ENCODE data around the gene ARHGDIG.
"Not testable (repeated sequence)": the region's sequence is repeated elsewhere in the genome, so short reads cannot be mapped to it uniquely, and the experiment has no call there.

The ARHGDIG gene

DNA sequence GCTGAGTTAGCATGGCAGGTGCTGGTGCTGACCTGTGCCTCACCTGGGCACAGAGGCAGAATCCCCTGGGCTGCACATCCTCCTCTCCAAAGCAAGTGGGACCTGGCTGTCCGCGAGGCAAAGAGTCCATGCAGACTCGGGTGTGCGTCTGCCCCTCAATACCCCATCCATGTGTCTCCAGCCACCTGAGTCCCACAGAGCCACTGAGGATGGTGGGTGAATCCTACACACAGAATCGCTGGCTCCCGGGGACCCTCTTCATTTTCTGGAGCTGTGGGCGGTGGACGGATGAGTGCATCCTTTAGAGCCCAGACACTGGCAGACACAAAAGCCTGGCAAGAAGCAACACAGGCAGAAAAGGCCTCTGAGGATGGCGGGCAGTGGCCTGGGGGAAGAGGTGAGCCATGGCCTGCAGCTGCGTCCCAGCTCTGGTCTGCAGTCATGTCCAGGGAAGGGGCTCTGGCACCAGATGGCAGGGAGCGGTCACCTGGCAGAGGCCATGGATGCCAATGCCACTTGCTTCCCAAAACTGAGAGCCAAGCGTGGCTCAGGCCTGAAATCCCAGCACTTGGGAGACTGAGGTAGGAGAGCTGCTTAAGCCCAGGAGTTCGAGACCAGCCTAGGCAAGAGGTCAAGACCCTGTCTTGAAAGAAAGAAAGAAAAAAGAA lies 42.2 kb downstream of the ARHGDIG start:
- TF ChIP-seq, protein P1, sequence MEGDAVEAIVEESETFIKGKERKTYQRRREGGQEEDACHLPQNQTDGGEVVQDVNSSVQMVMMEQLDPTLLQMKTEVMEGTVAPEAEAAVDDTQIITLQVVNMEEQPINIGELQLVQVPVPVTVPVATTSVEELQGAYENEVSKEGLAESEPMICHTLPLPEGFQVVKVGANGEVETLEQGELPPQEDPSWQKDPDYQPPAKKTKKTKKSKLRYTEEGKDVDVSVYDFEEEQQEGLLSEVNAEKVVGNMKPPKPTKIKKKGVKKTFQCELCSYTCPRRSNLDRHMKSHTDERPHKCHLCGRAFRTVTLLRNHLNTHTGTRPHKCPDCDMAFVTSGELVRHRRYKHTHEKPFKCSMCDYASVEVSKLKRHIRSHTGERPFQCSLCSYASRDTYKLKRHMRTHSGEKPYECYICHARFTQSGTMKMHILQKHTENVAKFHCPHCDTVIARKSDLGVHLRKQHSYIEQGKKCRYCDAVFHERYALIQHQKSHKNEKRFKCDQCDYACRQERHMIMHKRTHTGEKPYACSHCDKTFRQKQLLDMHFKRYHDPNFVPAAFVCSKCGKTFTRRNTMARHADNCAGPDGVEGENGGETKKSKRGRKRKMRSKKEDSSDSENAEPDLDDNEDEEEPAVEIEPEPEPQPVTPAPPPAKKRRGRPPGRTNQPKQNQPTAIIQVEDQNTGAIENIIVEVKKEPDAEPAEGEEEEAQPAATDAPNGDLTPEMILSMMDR (IDR thresholded peaks at IDR 0.05): no peak
- H3K27ac ChIP-seq: no peak overlapping the region

- TF ChIP-seq, protein P1 (IDR thresholded peaks at IDR 0.05): no peak
- TF ChIP-seq ZFX (IDR thresholded peaks at IDR 0.05; ENCODE audit: borderline replicate concordance): no peak
- H3K27ac ChIP-seq: no peak overlapping the region
Measured at GRCh38 chr16:324201-324450, 43.7 kb downstream of the ARHGDIG start.

DNA sequence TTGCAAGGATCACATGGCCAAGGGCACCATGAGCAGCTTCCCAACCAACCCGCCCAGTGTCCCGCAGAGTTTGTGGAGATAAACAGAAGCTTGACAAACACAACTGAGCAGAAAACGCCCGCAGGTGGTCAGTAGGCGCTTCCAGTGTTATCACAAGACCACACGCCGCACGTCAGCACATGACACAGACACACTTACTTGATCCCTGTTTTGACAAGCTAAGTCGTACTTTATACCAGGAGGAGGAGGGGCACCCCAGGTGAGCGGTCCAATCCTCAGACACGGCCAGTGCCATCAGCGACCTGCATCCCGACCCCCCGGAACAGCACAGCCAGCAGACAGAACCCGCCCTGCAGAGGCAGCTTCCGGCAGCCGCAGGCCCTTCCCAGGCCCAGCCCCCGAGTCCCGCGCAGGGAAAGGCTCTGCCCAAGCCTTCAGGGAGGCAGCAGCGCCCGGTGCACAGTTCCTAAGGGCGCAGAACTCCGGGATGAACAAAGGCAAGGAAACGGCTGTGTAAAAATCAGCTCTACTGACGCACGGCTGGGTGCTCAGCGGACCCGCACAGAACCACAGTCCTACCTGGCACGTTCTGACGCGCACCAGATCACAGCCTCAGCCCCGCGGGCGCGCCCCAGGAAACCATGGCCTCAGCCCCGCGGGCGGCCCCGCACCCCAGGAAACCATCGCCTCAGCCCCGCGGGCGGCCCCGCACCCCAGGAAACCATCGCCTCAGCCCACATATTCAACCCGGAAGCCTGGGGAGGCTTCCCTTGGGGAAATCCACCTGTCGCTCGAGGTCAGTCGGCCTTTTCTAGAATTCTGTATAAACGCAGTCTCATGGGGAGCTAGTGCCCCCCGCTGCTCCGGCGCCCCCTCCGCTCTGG lies 44.3 kb downstream of the ARHGDIG start:
- H3K27ac ChIP-seq: no peak overlapping the region
- TF ChIP-seq ZFX (IDR thresholded peaks at IDR 0.05; ENCODE audit: borderline replicate concordance): no peak
- TF ChIP-seq, protein P1 (IDR thresholded peaks at IDR 0.05): no peak

GRCh38 chr16:325375-326145 lies 45.2 kb downstream of the ARHGDIG start:
- no peak overlapping the region for H3K27ac ChIP-seq
- TF ChIP-seq, protein P1 (IDR thresholded peaks at IDR 0.05): no peak
- no peak for TF ChIP-seq ZFX (IDR thresholded peaks at IDR 0.05; ENCODE audit: borderline replicate concordance)

DNA sequence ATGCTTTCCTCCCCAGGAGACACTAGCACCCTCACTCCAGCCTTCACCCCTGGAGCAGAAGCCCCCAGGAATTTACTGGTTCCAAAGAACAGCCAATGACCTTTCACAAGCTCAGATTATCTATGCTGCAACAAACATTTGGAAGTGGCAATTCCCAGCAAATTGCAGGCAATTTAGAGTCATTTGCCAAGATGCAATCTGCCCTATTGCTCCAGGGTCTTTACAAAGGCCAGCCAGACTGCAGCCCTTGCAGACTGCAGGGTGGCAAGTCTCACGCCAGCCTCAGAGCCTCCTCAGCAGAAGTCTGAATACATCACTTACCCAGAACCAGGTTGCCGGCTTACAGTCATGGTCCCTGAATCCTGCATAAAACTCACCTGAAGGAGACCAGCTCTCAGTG lies 50.4 kb downstream of the ARHGDIG start:
- TF ChIP-seq, protein P1 (IDR thresholded peaks at IDR 0.05): no peak
- TF ChIP-seq ZFX (IDR thresholded peaks at IDR 0.05; ENCODE audit: borderline replicate concordance): no peak
- H3K27ac ChIP-seq: no peak overlapping the region

DNA sequence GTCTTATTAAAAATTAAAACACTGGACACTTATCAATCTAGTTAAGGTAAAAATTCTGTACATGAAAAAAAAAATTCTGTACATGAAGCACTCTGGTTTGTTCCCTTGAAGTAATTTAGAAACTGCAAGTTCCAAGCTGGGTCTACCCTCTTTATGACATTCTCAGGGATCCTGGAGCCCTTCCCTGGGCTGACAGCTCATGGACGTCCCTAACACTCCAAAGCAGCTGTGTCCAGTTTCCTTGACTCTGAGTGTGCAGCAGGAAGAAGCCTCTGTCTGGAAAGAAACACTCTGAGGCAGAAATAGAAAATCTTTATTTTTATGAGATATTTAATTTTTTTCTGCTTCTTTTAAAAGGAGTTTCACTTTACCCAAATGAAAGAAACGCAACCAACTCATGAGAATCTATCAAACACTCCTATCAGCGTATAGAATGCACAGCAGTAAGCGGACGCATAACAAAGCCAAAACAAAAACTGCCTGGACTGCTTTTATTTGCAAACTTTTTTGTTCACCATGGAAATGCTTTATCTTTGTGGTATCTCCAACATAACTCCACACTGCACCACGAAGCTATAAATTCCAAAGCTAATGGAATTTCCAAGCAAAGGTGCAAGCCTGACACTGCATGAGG lies 50.9 kb downstream of the ARHGDIG start:
- H3K27ac ChIP-seq: not testable (repeated sequence)

Data from 22Rv1 (cell line).